HG03139 (cell line): ENCODE measurements around the gene ALDH1B1.

Experiments
- ATAC-seq: cut with Tn5 transposase; IDR thresholded peaks from one replicate; pipeline ENCODE4 v1.9.1; 2021; ENCODE audit not compliant: unreplicated experiment

ALDH1B1 gene

GRCh38 chr9:38413283-38413682 is 20.8 kb downstream of the ALDH1B1 start:
- no peak for ATAC-seq

GRCh38 chr9:38414040-38414723 is 21.7 kb downstream of the ALDH1B1 start:
- ATAC-seq: no peak

- no peak for ATAC-seq
These were observed 23.4 kb downstream of the ALDH1B1 start for GRCh38 chr9:38415856-38416255.

- no peak for ATAC-seq
These were observed 24.0 kb downstream of the ALDH1B1 start for GRCh38 chr9:38416461-38416860.

- ATAC-seq: no peak
These were observed 24.8 kb downstream of the ALDH1B1 start for GRCh38 chr9:38417003-38417945.

GRCh38 chr9:38418366-38418765 is 25.9 kb downstream of the ALDH1B1 start:
- ATAC-seq: no peak

- ATAC-seq: no peak
These were observed 26.7 kb downstream of the ALDH1B1 start for GRCh38 chr9:38419181-38419580.

GRCh38 chr9:38421498-38422211 is 29.2 kb downstream of the ALDH1B1 start:
- no peak for ATAC-seq

- no peak for ATAC-seq
These were observed 30.2 kb downstream of the ALDH1B1 start for GRCh38 chr9:38422555-38423260.

GRCh38 chr9:38423273-38423972 is 30.9 kb downstream of the ALDH1B1 start:
- ATAC-seq: no peak

GRCh38 chr9:38423973-38424843 is 31.7 kb downstream of the ALDH1B1 start, which contains the start of gene IGFBPL1:
Gene IGFBPL1, minus strand, starts transcription at chr9:38424454. Its CDS starts 30 bp downstream, at chr9:38424424.
- no peak for ATAC-seq

GRCh38 chr9:38424918-38425317 is 32.4 kb downstream of the ALDH1B1 start:
- no peak for ATAC-seq

GRCh38 chr9:38428062-38428461 is 35.6 kb downstream of the ALDH1B1 start:
- no peak for ATAC-seq

GRCh38 chr9:38431116-38431515 is 38.6 kb downstream of the ALDH1B1 start:
- ATAC-seq: no peak

- ATAC-seq: no peak
These were observed 40.5 kb downstream of the ALDH1B1 start for GRCh38 chr9:38432922-38433510.

- no peak for ATAC-seq
These were observed 41.9 kb downstream of the ALDH1B1 start for GRCh38 chr9:38434365-38434764.

GRCh38 chr9:38434853-38435252 is 42.4 kb downstream of the ALDH1B1 start:
- no peak for ATAC-seq

- ATAC-seq: no peak
These were observed 43.0 kb downstream of the ALDH1B1 start for GRCh38 chr9:38435521-38435920.

- no peak for ATAC-seq
These were observed 44.2 kb downstream of the ALDH1B1 start for GRCh38 chr9:38436708-38437107.
